GM19455 (cell line): ENCODE results near the gene ZNF280D.
"Not testable (repeated sequence)": the region's sequence is repeated elsewhere in the genome, so short reads cannot be mapped to it uniquely, and the experiment has no call there.

Experiments used
- ATAC-seq: cut with Tn5 transposase; IDR thresholded peaks from one replicate; pipeline ENCODE4 v1.9.1; 2021; ENCODE audit not compliant: unreplicated experiment

Gene ZNF280D

DNA sequence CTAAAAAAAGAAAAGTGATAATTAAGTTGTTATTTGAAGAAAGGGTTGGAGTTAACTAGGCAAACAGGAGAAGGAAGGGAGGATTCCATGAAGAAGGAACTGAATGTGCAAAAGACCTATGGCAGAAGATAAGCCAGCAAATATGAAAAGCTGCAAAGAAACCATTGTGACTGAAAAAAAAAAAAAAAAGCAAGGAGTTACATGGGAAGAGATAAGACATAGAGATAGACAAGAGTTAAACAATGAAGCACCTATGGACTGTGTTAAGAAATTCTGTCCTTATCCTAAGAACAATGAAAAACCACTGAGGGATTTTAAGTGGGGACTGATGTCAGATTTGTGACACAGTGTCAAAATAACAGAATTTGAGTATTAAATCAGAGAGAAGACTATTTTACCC lies 17.0 kb downstream of the ZNF280D start:
- ATAC-seq = no peak

DNA sequence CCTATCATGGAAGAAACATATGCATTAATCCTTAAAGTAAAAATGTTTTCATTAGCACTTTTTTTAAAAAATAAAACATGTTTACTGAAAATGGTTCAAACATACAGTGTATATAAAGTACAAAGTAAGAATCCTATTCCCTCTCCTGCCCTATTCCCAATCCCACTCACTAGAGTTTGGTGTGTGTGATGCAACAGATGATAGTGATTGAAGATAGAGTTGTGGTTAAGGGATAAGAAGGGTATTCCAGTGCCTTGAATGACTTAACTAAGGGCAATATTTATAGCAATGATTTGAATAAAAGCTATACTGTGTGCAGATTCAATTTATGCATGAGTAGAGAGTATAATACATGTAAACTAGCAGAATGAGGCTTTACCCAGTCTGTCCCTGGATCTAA lies 18.1 kb downstream of the ZNF280D start:
- ATAC-seq = no peak

DNA sequence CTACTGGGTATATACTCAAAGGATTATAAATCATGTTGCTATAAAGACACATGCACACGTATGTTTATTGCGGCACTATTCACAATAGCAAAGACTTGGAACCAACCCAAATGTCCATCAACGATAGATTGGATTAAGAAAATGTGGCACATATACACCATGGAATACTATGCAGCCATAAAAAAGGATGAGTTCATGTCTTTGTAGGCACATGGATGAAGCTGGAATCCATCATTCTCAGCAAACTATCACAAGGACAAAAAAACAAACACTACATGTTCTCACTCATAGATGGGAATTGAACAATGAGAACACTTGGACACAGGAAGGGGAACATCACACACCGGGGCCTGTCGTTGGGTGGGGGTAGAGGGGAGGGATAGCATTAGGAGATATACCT lies 23.8 kb downstream of the ZNF280D start:
- ATAC-seq = not testable (repeated sequence)

DNA sequence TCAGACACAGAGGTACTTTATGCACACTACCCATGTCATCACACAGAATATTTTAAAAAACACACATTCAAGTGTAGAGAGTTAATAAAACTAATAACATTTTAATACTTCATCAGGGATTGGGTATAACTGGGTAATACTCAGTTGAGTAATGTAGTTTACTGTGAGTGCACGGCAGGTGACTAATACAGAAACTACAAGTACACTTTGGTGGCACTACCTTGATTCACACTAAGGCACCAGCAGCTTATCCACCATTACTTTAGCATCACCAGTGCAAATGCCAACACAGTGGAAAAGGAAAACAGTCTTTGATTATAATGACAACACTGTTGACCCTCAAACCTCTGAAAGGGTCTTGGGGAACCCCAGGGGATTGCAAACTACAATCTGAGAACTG lies 33.6 kb downstream of the ZNF280D start:
- no peak for ATAC-seq

DNA sequence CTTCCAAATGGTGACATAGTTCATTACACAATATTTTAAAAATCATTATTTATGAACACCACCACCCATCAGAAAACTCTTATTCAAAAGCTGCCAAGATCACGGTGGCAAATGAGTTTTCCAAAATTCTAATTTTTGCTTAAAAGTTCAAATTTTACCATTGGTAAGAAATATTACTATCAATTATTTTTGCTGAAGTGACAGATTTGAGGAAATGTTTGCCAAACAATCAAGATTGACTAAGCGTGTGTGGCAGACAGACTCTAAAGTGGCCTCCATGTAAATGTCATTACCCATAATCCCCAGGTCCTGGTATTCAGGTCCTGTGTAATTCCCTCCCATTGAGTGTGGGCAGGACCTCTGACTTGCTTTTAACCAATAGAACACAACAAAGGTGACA lies 35.0 kb downstream of the ZNF280D start:
- no peak for ATAC-seq

DNA sequence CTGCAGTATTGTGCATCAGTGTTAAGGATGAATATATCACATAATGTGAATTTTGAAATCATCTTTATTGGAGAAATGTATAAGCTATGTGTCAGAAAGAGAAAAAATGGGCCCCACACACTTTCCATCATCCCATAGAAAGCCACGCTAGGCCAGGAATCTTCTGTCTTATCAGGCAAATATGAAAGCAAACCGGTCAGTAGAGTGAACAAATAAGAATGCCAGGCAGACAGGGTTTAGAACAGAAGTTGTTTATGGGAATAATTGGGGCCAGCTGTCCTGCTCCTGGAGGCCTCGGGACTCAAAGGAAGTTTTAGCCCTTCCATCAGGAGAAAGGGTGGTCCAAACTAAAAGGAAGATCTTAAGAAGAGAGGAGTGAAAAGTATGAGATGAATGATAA lies 39.5 kb downstream of the ZNF280D start:
- no peak for ATAC-seq

DNA sequence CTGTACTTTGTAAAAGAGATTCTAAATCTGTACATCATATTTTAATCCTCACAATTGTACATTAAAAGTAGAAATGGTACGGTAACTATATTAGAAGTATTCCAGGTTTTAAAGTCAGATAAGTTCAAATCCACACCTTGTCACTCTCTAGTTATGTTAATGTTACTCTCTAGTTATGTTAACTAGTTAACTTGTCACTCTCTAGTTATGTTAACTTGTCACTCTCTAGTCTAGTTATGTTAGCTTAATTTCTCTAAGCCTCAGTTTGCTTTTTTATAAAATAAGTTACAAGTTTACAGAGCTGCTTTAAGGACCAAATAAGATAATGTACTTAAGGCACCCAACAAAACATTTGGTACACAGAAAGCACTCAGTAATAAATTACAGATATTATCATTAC lies 42.6 kb downstream of the ZNF280D start:
- no peak for ATAC-seq

DNA sequence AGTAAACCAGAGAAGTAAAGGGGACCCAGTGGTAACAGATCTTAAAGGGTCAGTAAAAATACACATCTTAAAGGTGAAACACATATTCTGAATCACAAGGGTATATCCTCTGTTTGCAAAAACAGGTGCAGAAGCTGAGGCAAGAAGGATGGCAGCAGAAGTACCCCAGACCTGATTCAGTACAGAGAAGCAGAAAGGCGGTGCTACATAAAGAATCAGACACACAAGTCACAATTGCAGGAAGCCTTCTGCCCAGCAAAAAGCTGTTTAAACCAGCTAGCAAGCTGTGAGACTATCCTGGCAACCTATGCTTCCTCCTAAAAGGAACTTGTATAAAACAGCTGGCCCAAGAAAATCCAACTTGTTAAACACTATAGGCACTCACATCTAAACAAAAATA lies 49.4 kb downstream of the ZNF280D start:
- no peak for ATAC-seq

DNA sequence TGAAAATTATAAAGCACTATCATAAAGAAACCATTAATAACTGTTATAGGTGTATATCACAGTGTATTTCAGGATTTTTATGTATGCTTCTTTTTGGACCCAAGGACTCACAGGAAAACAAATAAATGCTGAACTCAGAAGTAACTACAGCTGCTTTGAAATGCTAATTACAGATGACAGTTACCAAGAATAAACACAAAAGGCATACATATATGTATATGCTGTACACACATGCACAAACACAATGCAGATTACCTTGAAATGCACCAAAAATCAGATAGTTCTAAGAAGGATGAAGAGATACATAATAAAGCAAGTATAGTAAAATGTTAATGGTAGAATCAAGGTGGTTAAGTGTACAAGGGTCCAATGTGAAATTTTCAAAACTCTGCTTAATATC lies 52.2 kb downstream of the ZNF280D start:
- ATAC-seq = no peak

DNA sequence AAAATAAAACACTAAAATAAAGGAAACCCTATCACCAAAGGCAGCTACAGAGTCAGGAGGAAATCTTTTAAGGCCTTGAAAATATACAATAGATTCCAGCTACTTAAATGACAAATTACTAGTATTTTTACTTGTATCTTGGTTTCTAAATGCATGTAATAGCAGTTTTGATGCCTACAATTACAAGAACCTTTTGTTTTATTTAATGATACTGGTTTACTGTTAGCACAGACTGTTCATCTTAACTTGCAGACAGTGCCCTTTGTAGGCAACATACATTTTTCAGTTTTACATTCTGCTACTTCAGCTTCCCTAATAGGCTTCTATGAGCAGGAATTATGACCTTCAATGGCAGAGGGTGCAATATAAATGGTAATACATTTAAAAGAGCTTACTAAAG lies 54.1 kb downstream of the ZNF280D start:
- no peak for ATAC-seq

DNA sequence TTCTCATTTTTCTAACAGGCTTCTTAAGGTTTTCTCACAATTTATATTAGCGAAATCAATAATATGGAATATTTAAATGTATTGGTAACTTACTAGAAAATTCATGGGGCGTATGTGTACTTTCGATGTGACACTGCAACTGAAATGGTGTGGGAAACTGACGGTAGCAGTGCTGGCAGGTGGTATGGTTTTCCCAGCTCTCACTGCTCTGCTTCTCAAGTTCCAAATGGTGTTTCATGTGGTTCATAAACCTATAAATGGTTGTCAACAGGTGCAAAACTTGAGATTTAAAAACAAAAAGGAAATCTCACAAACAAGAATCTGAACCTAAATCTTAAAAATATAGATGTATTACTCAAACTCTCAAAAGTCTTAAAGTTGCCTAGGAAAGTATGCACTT lies 54.7 kb downstream of the ZNF280D start:
- no peak for ATAC-seq

DNA sequence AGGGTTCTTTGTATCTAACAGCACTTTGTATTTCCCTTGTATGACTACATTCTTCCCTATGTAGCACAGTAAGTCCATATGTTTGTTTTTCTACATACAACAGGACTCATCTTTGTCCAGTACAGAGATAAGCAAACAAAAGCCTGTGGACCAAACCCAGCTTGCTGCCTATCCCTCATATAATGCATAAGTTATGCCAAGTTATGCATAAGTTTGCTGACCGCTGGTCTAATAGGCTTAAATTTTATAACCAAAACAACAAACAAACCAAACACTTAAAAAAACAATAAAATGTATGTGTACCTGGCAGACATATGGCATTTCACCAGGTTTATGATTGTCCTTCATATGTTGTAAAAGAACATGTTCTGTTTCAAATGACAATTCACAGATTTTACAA lies 56.0 kb downstream of the ZNF280D start:
- ATAC-seq = no peak

DNA sequence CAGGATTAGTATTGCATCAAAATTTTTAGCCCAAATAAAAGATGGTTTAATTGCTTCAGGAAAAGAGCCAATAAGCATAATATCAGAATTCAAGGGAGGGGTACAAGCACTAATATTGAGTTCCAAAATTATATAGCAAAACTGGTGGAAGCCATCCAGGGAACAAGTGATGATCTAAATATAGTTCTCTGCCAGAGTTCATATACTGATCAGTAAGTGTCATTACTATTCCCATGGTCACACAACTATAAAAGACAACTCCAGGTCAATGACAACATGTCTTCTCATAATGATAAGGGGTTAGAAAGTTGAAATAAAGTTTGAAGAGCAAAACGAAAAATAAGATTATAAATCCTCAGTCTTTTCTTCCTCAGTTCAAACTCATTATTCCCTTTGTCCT lies 57.4 kb downstream of the ZNF280D start:
- ATAC-seq = no peak

DNA sequence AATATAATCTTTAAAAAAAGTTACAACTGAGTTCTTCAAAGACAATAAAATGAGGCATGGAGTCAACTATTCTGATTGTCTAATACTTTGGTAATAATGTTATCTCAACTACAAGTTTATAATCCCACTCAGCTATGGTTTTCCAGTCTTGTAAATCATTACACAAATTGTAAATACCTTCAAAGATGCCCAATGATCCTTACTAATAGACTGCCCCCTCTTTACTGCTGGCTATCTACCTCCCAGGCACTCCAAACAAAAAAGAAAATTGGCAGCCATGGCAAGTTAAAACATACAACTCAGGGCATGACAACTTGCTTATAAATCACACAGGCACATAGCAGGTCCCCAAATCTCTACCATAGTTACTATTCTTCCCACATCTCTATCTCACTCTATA lies 58.5 kb downstream of the ZNF280D start:
- ATAC-seq = no peak

DNA sequence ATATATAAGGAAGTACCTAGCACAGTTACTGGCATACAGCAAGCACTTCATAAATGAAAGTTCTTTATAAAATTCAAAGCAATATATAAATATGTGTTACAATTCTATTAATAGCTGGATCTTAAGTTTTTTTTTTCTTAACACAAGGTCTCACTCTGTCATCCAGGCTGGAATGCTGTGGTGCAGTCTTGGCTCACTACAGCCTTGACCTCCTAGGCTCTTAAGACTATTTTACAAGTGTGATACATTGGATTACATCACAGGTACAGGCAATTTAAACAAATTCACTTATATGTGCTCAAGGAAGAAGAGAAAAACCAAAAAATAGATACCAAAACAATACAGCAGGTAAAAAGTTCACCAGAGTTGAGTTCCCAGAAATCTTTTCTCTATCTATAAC lies 60.6 kb downstream of the ZNF280D start:
- ATAC-seq = no peak

DNA sequence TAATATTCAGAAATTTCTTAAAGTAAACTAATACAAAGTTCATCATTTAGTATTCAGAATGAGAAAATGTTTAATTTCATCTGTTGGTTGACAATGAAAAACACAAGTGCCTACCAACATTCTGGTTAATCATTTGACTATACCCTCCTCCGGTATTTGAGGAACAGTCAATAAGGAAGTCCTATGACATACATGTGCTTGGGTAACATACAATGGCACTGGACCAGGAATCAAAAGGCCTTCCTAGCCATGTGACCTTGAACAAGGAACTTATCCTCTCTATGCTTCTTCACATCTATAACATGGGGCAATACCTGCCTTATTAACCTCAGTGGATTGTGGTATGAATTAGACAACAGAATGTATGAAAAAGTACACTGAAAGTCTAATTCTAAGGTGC lies 65.8 kb downstream of the ZNF280D start:
- no peak for ATAC-seq

DNA sequence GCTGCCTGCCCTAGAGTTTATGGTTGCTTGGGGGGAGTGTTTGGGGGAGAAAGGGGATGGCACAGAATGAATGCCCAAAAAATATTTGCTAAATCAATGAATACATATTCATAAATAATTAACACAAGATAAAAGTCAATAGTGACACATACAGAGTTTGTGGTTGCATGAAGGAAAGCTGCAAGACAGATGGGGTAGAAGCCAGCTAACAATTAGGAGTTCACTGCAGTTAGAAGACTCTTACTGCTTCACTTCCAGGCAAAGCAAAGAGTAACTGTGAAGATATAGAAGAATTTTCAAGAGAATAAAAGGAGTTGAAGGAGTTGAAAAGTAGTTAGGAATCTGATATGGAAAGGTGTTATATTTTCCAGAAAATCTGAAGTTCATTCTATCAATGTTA lies 72.4 kb downstream of the ZNF280D start:
- ATAC-seq = no peak

DNA sequence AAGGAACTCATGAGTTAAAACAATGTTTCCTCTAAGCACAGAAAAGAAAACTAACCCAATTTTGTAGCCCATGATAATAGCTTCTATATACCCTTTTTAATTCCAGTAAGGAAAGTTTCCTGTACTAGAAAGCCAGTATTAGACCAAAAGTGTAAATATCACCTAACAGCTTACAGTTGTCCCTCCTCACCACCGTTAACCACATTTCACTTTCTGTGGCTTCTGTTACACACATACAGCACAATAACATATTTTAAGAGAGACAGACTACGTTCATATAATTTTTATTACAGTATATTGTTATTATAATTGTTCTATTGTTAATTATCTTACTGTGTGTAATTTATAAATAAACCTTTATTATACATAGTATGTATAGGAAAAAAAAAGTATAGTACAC lies 74.1 kb downstream of the ZNF280D start:
- no peak for ATAC-seq

DNA sequence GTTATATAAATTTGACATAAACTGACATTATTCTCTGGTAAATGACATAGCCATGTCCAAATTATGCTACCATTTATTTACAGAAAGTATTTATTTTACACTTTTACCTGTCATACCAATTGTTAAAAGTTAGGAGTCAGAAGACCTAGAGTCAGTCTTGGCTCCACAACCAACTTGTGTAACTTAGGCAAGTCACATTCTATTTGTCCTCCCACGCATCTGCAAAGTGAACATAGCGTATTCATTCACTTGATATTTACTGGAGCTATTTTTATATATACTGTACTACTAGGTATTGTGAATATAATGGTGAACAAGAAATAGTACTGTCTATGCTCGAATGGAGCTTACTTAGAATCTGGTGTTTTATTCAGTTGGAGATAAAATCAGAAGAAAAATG lies 78.7 kb downstream of the ZNF280D start:
- no peak for ATAC-seq

DNA sequence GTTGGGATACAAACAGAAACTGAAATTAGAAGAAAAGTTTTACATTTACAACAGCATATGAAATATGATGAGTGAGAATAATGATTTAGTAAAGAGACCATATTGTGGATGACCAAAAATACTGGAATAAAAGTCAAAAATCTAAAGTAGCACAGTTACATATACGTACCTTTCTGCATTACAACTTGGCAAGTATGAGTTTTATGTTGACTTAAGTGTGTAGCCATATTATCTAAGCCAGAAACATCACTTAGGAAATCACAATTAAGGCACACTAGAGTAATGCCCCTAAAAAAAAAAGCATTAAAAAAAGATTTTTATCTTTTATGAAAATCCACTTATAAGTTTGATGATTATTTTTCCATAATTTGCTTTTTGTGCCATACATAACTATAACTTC lies 79.1 kb downstream of the ZNF280D start:
- ATAC-seq = no peak

DNA sequence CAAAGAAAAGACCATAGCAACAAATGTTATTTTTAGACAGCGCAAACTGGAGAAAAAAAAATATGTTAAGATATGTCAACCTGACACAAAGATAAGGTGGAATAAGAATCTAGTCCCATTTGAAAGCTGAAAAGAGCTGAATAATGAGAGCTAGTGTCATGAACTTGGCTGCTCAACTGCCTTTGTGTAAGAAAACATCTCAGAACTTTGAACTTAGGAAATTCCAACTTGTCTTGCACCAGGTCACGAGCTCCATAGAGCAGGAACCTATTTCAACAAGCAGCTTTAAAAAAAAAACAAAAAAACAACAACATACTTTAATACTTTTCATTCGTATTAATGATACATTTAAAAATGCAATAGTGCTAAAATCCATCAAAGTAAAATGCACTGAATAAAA lies 79.5 kb downstream of the ZNF280D start:
- no peak for ATAC-seq

DNA sequence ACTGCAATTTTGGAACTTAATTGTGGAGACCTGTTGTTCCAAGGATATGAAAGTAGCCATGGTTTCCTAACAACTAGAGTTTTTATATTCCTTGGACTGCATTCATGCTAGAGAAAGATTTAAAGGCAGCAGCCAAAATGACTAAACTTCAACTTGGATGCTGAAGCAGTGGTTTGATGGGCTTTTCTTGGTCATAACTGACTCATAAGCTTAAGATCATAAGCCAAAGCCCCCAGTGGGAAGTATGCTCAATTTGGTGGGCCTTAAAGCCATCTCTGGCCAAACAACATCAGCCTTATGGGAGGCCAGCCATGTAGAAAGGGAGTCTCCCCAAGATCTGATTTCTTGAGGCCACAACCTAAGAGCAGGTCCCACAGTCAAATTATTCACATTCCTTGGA lies 80.2 kb downstream of the ZNF280D start:
- ATAC-seq = no peak

DNA sequence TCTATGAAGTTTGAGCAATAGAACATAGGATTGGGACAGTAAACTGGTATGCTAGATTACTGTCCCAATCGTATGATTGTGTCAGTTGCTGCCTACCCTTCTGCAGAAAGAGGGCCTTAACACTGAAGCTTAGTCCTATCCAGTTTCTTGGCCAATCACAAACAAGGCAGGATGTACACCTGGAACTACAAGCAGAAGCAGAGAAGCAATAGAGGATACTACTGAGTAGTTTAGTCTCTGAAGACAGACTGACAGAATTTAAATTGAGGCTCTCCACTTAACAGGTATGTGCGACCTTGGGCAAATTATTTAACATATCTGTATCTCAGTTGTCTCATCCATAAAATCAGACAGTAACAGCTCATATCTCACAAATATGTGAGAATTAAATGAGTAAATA lies 85.0 kb downstream of the ZNF280D start:
- ATAC-seq = no peak

DNA sequence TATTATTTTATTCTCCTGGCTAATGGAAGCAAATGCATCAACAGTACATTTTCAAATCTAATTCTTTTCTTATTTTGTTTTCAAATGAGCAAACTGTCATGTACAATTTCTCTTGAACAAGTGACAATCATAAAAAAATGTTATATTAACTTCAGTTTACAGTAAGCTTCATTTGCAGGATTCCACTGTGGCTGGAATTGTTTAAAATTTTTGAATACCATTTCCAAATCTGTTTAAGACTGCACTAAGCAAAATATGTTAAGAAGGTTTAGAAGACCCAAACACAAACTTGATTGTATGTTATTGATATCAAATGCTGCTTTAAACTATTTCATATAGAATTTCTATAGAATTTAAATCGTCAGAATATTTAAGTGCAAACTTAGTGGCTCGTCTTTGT lies 92.8 kb downstream of the ZNF280D start:
- no peak for ATAC-seq
